Peyer's patch (tissue), 4 donors: ENCODE measurements around the gene BHLHA15.

ENCODE experiments used
- CTCF ChIP-seq, 6 experiments: fragments of 450-650 bp in 4 of 6; fragments of 200-600 bp in 2 of 6; sonication (generic) in 1 of 6; IDR thresholded peaks; one replicate each; pipeline ENCODE4 v1.5.1; 2017 to 2019; ENCODE audit warnings: antibody characterized with exemption in 6 of 6, mild to moderate bottlenecking in 3 of 6, moderate library complexity in 1 of 6
- POLR2A ChIP-seq, 2 donors: fragments of 450-650 bp; IDR thresholded peaks; one replicate each; pipeline ENCODE4 v1.5.1; 2017; ENCODE audit warnings: antibody characterized with exemption in 2 of 2, mild to moderate bottlenecking in 2 of 2, moderate library complexity in 2 of 2

GRCh38 chr7:98213888-98214810 lies 2.9 kb downstream of the BHLHA15 start:
- TF ChIP-seq POLR2A (IDR thresholded peaks at IDR 0.05) (no peak), CTCF (IDR thresholded peaks at IDR 0.05) (no peak)
